LNCaP clone FGC (cell line): ENCODE measurements around the gene DGKB.

Experiments used
- DNase-seq: peaks from one replicate; pipeline ENCODE4 v3.0.0-alpha.2; 2011; ENCODE audit warnings: low read depth
- H3K4me3 ChIP-seq: 2 replicates; pipeline ENCODE4 v1.5.1; 2011; ENCODE audit warnings: mild to moderate bottlenecking, low read depth, low read length, control low read depth
- CTCF ChIP-seq: IDR thresholded peaks from 2 replicates; pipeline ENCODE4 v1.5.1; 2012; ENCODE audit warnings: mild to moderate bottlenecking; ENCODE audit not compliant: control insufficient read depth, insufficient read depth; ENCODE audit errors: extremely low read depth

Gene DGKB

GRCh38 chr7:14767716-14768425 lies 134.7 kb downstream of the DGKB start:
- no peak for DNase-seq
- TF ChIP-seq CTCF = no peak
- H3K4me3 ChIP-seq = no peak overlapping the region

GRCh38 chr7:14766747-14767146 lies 135.8 kb downstream of the DGKB start:
- DNase-seq = no peak
- TF ChIP-seq CTCF = no peak

GRCh38 chr7:14765731-14766130 lies 136.8 kb downstream of the DGKB start:
- DNase-seq = no peak
- no peak for TF ChIP-seq CTCF

More at GRCh38 chr7:14766747-14767146, 135.8 kb downstream of the DGKB start:
- no peak overlapping the region for H3K4me3 ChIP-seq

GRCh38 chr7:14762561-14762960 lies 140.0 kb downstream of the DGKB start:
- TF ChIP-seq CTCF = no peak
- H3K4me3 ChIP-seq = no peak overlapping the region
- DNase-seq = no peak

More at GRCh38 chr7:14765731-14766130, 136.8 kb downstream of the DGKB start:
- H3K4me3 ChIP-seq = no peak overlapping the region

GRCh38 chr7:14761510-14762296 lies 140.8 kb downstream of the DGKB start:
- no peak for TF ChIP-seq CTCF
- peak; percentile 88 for DNase-seq
- no peak overlapping the region for H3K4me3 ChIP-seq

GRCh38 chr7:14760730-14761478 lies 141.6 kb downstream of the DGKB start:
- DNase-seq = no peak
- H3K4me3 ChIP-seq = no peak overlapping the region
- TF ChIP-seq CTCF = no peak
